Choroid plexus epithelial cell (primary cell): ENCODE measurements around the gene CARM1.

Experiments used
- DNase-seq: peaks from one replicate; pipeline ENCODE4 v3.0.0-alpha.2; 2010; ENCODE audit warnings: low read depth
- H3K4me3 ChIP-seq: 2 replicates; pipeline ENCODE4 v1.5.1; 2011; ENCODE audit warnings: low read depth, mild to moderate bottlenecking, control low read depth, low read length, moderate library complexity
- TF ChIP-seq, protein P1 (sequence below): conservative IDR thresholded peaks from 2 replicates; pipeline ENCODE4 v1.5.1; 2011; ENCODE audit warnings: low read depth, mild to moderate bottlenecking, control low read depth, inconsistent platforms, low read length, moderate library complexity

CARM1 gene

DNA sequence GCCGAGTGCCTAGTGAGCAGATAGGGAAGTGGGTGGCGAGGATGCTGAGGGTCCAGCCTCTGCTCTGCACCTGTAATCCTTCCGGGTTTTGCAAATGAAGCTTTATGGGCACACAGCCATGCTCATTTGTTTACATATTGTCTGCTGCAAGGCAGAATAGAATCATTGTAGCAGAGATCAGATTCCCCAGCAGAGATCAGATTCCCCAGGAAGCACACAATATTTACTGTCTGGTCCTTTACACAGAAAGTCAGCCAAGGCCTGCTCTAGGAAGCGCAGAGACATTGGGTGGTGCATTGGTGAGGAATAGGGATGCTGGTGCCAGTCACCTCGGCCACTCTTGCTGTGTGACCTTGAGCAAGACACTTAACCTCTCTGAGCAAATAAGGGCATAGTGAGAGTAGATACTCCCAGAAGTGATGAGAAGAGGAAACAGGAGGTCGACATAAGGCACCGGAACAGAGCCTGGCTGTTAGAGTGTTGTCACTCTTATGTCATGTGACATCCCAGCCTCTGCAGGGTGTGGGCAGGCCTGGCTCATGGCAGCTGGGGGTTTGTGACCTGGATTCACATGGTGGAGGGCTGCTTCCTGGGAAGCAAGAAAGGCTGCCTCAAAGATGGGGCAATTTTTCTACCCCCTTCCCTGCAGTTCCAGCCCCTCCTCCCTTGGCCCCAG, 25.6 kb downstream of the CARM1 start:
- TF ChIP-seq, protein P1, sequence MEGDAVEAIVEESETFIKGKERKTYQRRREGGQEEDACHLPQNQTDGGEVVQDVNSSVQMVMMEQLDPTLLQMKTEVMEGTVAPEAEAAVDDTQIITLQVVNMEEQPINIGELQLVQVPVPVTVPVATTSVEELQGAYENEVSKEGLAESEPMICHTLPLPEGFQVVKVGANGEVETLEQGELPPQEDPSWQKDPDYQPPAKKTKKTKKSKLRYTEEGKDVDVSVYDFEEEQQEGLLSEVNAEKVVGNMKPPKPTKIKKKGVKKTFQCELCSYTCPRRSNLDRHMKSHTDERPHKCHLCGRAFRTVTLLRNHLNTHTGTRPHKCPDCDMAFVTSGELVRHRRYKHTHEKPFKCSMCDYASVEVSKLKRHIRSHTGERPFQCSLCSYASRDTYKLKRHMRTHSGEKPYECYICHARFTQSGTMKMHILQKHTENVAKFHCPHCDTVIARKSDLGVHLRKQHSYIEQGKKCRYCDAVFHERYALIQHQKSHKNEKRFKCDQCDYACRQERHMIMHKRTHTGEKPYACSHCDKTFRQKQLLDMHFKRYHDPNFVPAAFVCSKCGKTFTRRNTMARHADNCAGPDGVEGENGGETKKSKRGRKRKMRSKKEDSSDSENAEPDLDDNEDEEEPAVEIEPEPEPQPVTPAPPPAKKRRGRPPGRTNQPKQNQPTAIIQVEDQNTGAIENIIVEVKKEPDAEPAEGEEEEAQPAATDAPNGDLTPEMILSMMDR: no peak
- H3K4me3 ChIP-seq: no peak overlapping the region
- peak; percentile 58 for DNase-seq

DNA sequence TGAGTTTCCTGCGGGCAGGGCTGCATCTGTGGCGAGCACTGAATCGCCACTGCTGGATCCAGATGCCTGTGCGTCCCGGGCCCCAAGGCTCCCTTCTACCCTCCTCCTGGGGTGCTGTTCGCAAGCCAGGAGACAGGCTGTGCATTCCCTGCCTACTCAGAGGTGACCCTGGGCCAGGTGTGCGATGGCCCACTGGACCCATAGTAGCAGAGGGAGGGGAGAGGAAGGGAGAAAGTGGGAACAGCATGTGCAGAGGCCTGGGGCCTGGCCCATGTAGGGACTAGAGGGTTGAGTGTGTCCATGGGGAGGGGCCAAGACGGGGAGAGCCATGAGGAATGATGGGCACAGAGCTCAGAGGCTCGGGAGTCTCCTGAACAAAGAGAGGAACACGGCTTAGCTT, 27.3 kb downstream of the CARM1 start:
- TF ChIP-seq, protein P1: no peak
- DNase-seq: no peak
- H3K4me3 ChIP-seq: no peak overlapping the region

DNA sequence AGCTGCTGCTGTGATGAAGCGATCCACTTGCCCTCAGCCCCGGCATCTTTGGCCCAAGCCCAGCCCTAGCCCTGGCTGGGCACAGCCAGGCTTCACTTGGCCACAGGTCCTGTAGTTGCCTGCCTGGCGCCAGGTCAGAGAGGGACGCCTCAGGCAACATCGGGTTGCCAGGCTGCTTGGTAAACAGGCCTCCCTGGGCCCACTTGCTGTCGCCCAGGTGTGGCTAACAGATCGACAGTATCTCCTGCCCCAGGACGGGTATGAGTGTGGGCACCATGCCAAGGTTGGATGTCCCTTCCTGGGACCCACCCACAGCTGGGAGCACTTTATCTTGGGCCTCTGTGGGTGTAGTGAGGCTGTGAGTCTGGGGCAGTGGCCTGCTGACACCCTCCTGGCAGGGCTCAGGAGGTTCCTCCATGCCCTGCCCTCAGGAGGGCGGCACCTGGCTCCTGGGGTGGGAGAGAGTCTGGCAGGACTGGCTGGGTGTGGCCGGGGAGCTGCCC, 27.8 kb downstream of the CARM1 start:
- H3K4me3 ChIP-seq: no peak overlapping the region
- DNase-seq: no peak
- TF ChIP-seq, protein P1: no peak

DNA sequence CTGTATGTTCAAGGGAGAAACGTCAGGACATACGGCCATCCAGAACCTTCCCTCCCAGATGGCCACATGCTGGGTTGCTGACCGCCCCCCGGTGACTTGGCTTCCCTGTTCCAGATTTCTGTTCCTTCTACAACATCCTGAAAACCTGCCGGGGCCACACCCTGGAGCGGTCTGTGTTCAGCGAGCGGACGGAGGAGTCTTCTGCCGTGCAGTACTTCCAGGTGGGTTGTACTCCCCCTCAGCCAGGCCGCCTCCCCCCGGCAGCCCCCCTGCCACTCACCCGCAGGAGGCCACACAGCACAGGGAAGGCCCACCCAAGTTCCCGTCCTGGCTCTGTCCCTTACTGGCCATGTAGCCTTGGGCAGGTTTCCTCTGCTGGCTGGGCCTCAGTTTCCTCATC, 36.6 kb downstream of the CARM1 start:
- H3K4me3 ChIP-seq: no peak overlapping the region
- TF ChIP-seq, protein P1: no peak
- no peak for DNase-seq

DNA sequence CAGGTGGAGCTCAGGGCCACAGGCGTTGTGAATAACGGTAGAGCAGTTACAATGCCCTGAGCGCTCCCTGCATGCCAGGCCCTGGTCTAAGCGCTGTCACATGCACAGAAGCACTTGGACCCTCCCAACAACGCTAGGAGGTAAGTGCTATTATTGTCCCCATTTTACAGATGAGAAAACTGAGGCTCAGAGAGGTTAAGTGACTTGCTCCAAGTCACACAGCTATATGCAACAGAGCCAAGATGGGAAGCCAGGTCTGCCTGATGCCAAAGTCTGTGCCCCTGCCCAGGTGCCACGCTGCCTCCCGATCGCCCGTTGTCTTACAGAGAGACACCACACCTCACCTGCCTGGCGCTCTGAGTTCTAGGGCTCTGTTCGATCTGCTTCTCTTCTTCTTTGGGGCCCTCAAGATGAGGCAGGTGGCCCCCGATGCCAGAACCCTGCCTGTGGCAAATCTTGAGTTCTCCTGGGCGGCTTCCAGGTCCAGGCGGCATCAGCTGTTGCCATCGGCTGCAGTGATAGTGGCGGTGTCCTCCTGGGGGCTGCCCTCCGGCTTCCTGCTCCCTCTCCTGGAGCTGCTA, 37.1 kb downstream of the CARM1 start:
- TF ChIP-seq, protein P1: no peak

DNA sequence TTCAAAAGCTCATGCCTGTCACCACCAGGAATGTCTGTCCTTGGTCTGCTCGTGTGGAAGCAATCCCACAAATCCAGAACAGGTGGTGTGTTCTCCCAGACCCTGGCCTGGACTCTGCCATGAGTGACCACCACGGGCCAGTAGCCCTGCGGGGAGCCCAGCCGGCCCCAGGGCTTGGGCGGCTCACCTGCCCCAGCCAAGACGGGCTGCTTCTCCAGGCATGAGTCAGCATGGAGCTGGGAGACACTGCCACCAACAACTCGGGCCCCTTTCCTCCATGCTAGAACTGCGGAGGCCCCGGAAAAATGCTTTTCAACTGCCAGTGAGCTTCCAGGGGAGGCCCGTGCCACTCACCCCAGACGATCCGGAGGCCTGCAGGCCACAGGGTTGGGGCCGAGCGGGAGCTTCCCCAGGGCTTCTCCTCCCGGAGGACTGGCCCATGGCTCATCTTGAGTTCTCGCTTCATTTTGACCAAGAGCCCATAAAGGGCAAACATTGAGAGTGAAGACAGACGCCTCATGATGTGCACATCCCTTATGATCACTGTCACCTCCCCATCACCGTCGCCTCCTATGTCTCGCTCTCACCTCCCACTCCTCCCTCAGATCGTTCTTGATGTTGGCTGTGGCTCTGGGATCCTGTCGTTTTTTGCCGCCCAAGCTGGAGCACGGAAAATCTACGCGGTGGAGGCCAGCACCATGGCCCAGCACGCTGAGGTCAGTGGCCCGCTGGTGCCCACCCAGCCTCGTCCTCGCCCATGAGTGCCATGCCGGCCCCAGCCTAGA, 40.4 kb downstream of the CARM1 start:
- DNase-seq: no peak
- no peak overlapping the region for H3K4me3 ChIP-seq
- TF ChIP-seq, protein P1: no peak

More for the DNA sequence above, 37.1 kb downstream of the CARM1 start:
- H3K4me3 ChIP-seq: no peak overlapping the region
- no peak for DNase-seq
